ENCODE results near the gene MOV10.

The MOV10 gene

GRCh38 chr1:112674986-112675727, 698 bp downstream of the MOV10 start:
- Histone ChIP-seq H3K4me3 (ENCODE audit: low read depth in 1 of 2, low read length in 2 of 2) (peak overlapping the region; percentile 58 to 68), H3K4me2 (ENCODE audit: insufficient read depth, low read length) (peak overlapping the region; percentile 95), H3K27me3 (ENCODE audit: insufficient read depth, low read length, poor library complexity) (no peaks in the 10 kb centered on the region), H2AFZ (ENCODE audit: low read depth, low read length) (peak overlapping the region; percentile 93), H3K9me3 (ENCODE audit: insufficient read depth, low read length, severe bottlenecking) (no peaks in the 10 kb centered on the region), H3K36me3 (ENCODE audit: insufficient read depth, low read length) (peaks cover 36% of the 10 kb centered on the region), H4K20me1 (ENCODE audit: insufficient read depth, low read length) (no peaks in the 10 kb centered on the region), H3K9ac (ENCODE audit: low read depth, low read length) (peak overlapping the region; percentile 86), H3K27ac (ENCODE audit: low read length) (peak overlapping the region; percentile 88), H3K4me1 (ENCODE audit: insufficient read depth, low read length) (peaks cover 34% of the 10 kb centered on the region), H3K79me2 (ENCODE audit: insufficient read depth, low read length) (peaks cover 55% of the 10 kb centered on the region)
- ATAC-seq (ENCODE audit: insufficient read depth, low read depth) (peak; percentile 66), DNase-seq (peak; percentile 70)
- peak; percentile 16 for TF ChIP-seq CTCF (IDR thresholded peaks at IDR 0.05; ENCODE audit: borderline replicate concordance, extremely low read depth, low read length, poor library complexity, severe bottlenecking)
- TF ChIP-seq EZH2 (IDR thresholded peaks at IDR 0.05; ENCODE audit: borderline replicate concordance, low read depth, low read length, severe bottlenecking) = no peak

- Histone ChIP-seq H2AFZ (ENCODE audit: low read depth, low read length) (peak overlapping the region; percentile 93), H3K4me1 (ENCODE audit: insufficient read depth, low read length) (peaks cover 34% of the 10 kb centered on the region), H3K9me3 (ENCODE audit: insufficient read depth, low read length, severe bottlenecking) (no peaks in the 10 kb centered on the region), H4K20me1 (ENCODE audit: insufficient read depth, low read length) (no peaks in the 10 kb centered on the region; the same call in 1 of the 2 replicates), H3K4me2 (ENCODE audit: insufficient read depth, low read length) (peak overlapping the region; percentile 95), H3K79me2 (ENCODE audit: insufficient read depth, low read length) (peaks cover 58% of the 10 kb centered on the region), H3K9ac (ENCODE audit: low read depth, low read length) (peak overlapping the region; percentile 86), H3K27ac (ENCODE audit: low read length) (peak overlapping the region; percentile 88), H3K4me3 (ENCODE audit: low read depth in 1 of 2, low read length in 2 of 2) (peak overlapping the region; percentile 58 to 68), H3K27me3 (ENCODE audit: insufficient read depth, low read length, poor library complexity) (no peaks in the 10 kb centered on the region), H3K36me3 (ENCODE audit: insufficient read depth, low read length) (peaks cover 31% of the 10 kb centered on the region)
- ATAC-seq (ENCODE audit: insufficient read depth, low read depth) (no peak), DNase-seq (no peak)
- TF ChIP-seq EZH2 (IDR thresholded peaks at IDR 0.05; ENCODE audit: borderline replicate concordance, low read depth, low read length, severe bottlenecking) (no peak), CTCF (IDR thresholded peaks at IDR 0.05; ENCODE audit: borderline replicate concordance, extremely low read depth, low read length, poor library complexity, severe bottlenecking) (no peak)
Observed at GRCh38 chr1:112675728-112676381, 1.4 kb downstream of the MOV10 start.

- Histone ChIP-seq H3K27me3 (ENCODE audit: insufficient read depth, low read length, poor library complexity) (no peaks in the 10 kb centered on the region), H3K79me2 (ENCODE audit: insufficient read depth, low read length) (peaks cover 61% of the 10 kb centered on the region), H3K27ac (ENCODE audit: low read length) (no peak overlapping the region), H3K4me2 (ENCODE audit: insufficient read depth, low read length) (peak overlapping the region; percentile 95), H3K36me3 (ENCODE audit: insufficient read depth, low read length) (peaks cover 25% of the 10 kb centered on the region), H4K20me1 (ENCODE audit: insufficient read depth, low read length) (no peaks in the 10 kb centered on the region; the same call in 1 of the 2 replicates), H3K4me3 (ENCODE audit: low read depth in 1 of 2, low read length in 2 of 2) (peak overlapping the region in 1 of 2 experiments; percentile 6; a peak in 1 of 4 replicates), H2AFZ (ENCODE audit: low read depth, low read length) (no peak overlapping the region), H3K9ac (ENCODE audit: low read depth, low read length) (no peak overlapping the region), H3K9me3 (ENCODE audit: insufficient read depth, low read length, severe bottlenecking) (no peaks in the 10 kb centered on the region), H3K4me1 (ENCODE audit: insufficient read depth, low read length) (peaks cover 34% of the 10 kb centered on the region)
- ATAC-seq (ENCODE audit: insufficient read depth, low read depth) = no peak
- no peak for DNase-seq
- TF ChIP-seq CTCF (IDR thresholded peaks at IDR 0.05; ENCODE audit: borderline replicate concordance, extremely low read depth, low read length, poor library complexity, severe bottlenecking) = no peak
- TF ChIP-seq EZH2 (IDR thresholded peaks at IDR 0.05; ENCODE audit: borderline replicate concordance, low read depth, low read length, severe bottlenecking) = no peak
Observed at GRCh38 chr1:112676543-112676942, 2.1 kb downstream of the MOV10 start.

All from DND-41 (cell line).